Activated CD4-positive, alpha-beta T cell treated with anti-CD3 and anti-CD28 coated beads for 24 hours (primary cell): ENCODE data around the gene VAPA.

Experiments used
- DNase-seq, 2 donors: peaks; one replicate each; pipeline ENCODE4 v3.0.0-alpha.2; 2020; ENCODE audit warnings: low read depth in 2 of 2

The VAPA gene

DNA sequence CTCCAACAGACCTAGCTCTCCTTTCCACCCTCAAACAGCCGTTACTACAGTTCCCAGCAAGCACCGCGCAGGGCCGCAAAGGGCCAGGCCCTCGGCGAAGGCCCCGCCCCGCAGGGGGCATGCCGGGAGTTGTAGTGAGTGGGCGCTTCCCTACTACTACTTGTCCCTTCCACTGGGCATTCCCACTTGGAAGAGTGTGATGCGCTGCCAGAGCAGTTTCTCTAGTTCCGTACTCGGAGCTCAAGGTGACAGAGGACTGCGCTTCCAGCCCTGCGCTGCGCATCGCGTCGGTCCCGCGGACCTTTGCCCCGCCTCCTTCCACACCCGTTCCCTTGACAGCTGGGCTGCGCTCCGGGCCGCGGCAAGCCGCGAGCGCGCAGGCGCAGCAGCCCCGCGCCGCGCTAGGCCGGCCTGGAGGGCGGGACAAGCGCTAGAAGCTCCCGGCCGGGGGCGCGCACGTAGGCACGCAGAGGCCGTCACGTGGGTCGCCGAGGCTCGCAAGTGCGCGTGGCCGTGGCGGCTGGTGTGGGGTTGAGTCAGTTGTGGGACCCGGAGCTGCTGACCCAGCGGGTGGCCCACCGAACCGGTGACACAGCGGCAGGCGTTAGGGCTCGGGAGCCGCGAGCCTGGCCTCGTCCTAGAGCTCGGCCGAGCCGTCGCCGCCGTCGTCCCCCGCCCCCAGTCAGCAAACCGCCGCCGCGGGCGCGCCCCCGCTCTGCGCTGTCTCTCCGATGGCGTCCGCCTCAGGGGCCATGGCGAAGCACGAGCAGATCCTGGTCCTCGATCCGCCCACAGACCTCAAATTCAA, at the start of gene VAPA:
Gene VAPA (plus strand): TSS at position 491 of the 808 bp plus-strand sequence. CDS start 241 bp downstream, at position 732.
- peak; percentile 83 to 85 for DNase-seq

- DNase-seq = no peak
These were observed 47.9 kb upstream of the VAPA start for GRCh38 chr18:9865764-9866490.

DNA sequence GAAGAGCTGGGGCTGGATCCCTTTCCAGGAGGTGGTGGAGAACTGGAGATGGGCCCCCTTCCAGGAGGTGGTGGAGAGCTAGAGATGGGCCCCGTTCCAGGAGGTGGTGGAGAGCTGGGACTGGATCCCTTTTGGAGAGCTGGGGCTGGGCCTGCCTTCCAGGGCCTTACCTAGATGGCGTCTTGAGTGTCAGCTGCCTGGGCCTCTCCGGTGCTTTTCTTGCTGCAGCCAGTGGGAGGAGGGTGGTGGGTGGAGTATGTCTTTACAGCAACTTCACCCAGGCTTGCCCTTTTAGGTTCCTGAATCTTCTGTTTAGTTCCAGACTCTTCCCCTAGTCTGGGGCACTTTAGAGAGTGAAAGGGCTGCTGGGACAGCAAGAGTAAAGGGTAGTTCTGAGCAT, 47.2 kb upstream of the VAPA start:
- DNase-seq = no peak

- no peak for DNase-seq
These were observed 46.7 kb upstream of the VAPA start for GRCh38 chr18:9867071-9867594.

DNA sequence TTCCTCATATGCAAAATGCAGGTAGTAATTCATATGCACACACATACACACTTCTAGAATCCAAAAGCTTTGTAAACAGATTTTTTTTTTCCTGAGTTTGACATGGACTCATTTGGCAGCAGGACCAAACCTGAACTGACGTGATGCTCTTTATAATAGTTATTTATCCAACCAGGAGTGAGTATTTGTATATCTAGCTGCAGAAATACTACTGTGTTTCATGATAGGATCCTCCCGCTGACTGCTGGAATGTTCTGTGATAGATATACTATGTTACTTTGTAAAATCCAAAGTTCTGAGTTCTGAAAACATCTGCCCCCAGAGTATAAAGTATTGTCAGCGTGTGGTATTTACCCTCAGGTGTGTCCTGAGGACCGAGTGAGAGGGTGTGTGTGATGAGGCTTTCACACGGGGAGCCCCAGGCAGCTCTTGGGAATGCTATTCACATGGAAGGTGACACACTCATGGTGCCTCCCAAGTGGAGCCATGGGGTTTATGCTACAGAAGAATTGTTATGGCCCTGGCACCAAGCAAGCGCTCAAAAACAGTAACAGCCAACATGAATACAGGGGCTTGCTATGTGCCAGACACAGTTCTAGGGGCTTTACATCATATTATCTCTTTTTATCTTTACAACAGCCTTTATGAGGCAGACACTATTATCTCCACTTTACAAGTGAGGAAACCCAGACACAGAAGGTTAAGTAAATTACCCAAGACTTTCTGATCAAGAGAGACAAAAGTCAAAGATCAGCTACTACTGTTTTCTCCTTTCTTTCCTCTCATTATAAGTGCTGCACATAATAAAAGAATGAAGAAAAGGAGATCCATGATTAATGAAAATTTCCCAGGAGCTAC, 44.7 kb upstream of the VAPA start:
- DNase-seq = no peak

- no peak for DNase-seq
These were observed 43.9 kb upstream of the VAPA start for GRCh38 chr18:9869715-9870430.

DNA sequence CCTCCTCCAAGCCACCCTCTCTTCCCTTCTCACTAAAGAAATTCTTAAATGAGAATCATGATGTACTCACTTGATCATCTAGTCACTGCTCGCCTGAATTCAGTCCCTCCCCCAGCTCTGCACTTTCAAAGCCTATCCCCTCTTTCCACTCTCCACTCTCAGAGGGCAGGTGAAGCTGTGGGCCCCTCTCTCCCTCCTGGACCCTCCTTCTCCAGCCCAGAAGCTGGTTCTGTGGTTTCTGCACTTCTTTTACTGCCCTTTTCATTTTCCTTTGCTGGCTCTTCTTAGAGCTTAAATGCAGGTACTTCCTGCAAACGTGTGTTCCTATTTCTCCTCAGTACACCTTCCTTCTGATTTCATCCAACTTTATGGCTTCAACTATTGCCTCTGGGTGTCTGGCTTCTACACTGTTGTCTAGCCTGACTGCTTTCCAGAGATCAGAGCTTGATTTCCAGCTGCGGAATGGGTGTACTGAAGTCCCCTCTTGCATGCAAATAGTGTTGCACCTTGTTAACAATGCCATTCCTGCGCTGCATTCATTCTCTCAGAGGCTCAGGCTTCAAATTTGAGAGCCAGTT, 43.3 kb upstream of the VAPA start:
- DNase-seq = no peak

DNA sequence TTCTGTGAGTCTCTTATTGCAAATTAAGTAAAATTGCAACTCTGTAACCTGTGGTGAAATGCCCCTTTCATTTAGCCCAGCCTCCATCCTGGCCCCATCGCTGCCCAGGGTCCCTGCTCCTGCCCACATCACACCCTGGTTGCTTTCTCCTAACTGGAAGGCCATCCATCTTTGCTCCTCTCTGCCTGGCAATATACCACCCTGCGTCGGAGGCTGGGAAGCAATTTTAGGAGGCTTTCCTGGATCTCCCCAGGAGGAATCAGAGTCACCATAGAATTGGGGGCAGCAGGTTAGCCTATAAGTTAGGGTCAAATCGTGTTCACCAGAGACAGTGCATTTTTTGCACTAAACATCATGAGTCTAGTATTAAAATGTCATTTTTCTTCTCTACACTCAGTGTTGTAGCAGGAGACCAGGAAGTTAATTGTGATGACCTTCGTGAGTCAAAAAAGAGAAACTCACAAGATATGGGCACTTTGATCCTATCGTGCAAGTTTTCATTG, 42.5 kb upstream of the VAPA start:
- no peak for DNase-seq

GRCh38 chr18:9872823-9873222, 41.0 kb upstream of the VAPA start:
- DNase-seq = no peak

GRCh38 chr18:9874728-9875127, 39.1 kb upstream of the VAPA start:
- DNase-seq = no peak

- no peak for DNase-seq
These were observed 37.5 kb upstream of the VAPA start for GRCh38 chr18:9876212-9876866.

- DNase-seq = no peak
These were observed 36.8 kb upstream of the VAPA start for GRCh38 chr18:9876867-9877654.

DNA sequence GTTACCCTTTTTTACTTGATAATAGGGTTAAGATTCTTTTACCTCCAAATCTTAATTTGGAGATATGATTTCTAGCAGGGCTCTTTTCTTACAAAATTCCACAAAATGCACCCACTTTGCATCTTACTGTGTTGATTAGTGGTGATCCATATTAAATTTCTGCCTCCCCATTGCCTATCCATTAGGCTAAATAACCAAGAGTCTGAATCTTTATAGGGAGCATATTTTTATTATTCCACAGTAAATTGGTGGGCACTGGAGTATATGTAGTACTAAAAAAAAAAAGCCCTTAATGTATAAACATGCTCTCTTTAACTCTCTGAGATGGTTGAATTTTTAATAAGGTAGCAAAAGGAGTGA, 36.2 kb upstream of the VAPA start:
- DNase-seq = no peak

- DNase-seq = no peak
These were observed 35.7 kb upstream of the VAPA start for GRCh38 chr18:9878095-9878494.

- no peak for DNase-seq
These were observed 35.0 kb upstream of the VAPA start for GRCh38 chr18:9878783-9879242.

- no peak for DNase-seq
These were observed 29.7 kb upstream of the VAPA start for GRCh38 chr18:9884090-9884489.

GRCh38 chr18:9884532-9885140, 29.2 kb upstream of the VAPA start:
- DNase-seq = no peak

- no peak for DNase-seq
These were observed 28.4 kb upstream of the VAPA start, which contains the start of gene TXNDC2 for GRCh38 chr18:9885170-9886004. TSS of gene TXNDC2 (plus strand) at chr18:9885973. CDS start at chr18:9886681, 708 bp downstream.
